ENCODE measurements around the gene ZNF219. TPM values are rescaled to one million over a fixed set of nuclear protein-coding genes. Genes with fewer than 3 reads are reported as not detected.

The ZNF219 gene
- total and polyA plus RNA-seq, 2 of the 13 experiments (the other 11 are each of a cell fraction or from before 2014, with no cell fraction given): 34.5 to 36.6 TPM

GRCh38 chr14:21042918-21043317, 55.5 kb downstream of the ZNF219 start (continued):
- TF ChIP-seq, protein P1, sequence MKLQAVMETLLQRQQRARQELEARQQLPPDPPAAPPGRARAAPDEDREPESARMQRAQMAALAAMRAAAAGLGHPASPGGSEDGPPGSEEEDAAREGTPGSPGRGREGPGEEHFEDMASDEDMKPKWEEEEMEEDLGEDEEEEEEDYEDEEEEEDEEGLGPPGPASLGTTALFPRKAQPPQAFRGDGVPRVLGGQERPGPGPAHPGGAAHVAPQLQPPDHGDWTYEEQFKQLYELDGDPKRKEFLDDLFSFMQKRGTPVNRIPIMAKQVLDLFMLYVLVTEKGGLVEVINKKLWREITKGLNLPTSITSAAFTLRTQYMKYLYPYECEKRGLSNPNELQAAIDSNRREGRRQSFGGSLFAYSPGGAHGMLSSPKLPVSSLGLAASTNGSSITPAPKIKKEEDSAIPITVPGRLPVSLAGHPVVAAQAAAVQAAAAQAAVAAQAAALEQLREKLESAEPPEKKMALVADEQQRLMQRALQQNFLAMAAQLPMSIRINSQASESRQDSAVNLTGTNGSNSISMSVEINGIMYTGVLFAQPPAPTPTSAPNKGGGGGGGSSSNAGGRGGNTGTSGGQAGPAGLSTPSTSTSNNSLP (IDR thresholded peaks at IDR 0.05; ENCODE audit: low read depth, low read length): no peak
- TF ChIP-seq AKNA (CRISPR knock-in tag; IDR thresholded peaks at IDR 0.05; ENCODE audit: borderline replicate concordance) (no peak), TARDBP (CRISPR knock-in tag; IDR thresholded peaks at IDR 0.05) (no peak), ZNF335 (CRISPR knock-in tag; IDR thresholded peaks at IDR 0.05) (no peak), SIN3A (IDR thresholded peaks at IDR 0.05; ENCODE audit: borderline replicate concordance, low read depth, low read length) (no peak), ZNF776 (CRISPR knock-in tag; IDR thresholded peaks at IDR 0.05) (no peak), WIZ (CRISPR knock-in tag; IDR thresholded peaks at IDR 0.05) (no peak), SMAD1 (CRISPR knock-in tag; IDR thresholded peaks at IDR 0.05; ENCODE audit: borderline replicate concordance, low read depth) (no peak), DNMT3B (CRISPR knock-in tag; conservative IDR thresholded peaks at IDR 0.05) (no peak), ATF7 (IDR thresholded peaks at IDR 0.05) (0 out of 2 replicates have a peak, but pooled peaks have one; percentile 39), ATF7 (CRISPR knock-in tag; IDR thresholded peaks at IDR 0.05) (no peak), RCOR2 (CRISPR knock-in tag; IDR thresholded peaks at IDR 0.05) (no peak), PITX1 (CRISPR knock-in tag; IDR thresholded peaks at IDR 0.05) (no peak), HNRNPLL (IDR thresholded peaks at IDR 0.05; ENCODE audit: low read depth, low read length, poor library complexity, severe bottlenecking) (no peak), ZMYM3 (CRISPR knock-in tag; IDR thresholded peaks at IDR 0.05) (no peak), TGIF2 (CRISPR knock-in tag; IDR thresholded peaks at IDR 0.05) (no peak), ZFX (CRISPR knock-in tag; IDR thresholded peaks at IDR 0.05; ENCODE audit: low read depth) (no peak), ATRX (CRISPR knock-in tag; IDR thresholded peaks at IDR 0.05; ENCODE audit: borderline replicate concordance) (no peak), SIX4 (CRISPR knock-in tag; IDR thresholded peaks at IDR 0.05) (no peak)
- TF ChIP-seq, protein P2, sequence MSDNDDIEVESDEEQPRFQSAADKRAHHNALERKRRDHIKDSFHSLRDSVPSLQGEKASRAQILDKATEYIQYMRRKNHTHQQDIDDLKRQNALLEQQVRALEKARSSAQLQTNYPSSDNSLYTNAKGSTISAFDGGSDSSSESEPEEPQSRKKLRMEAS (IDR thresholded peaks at IDR 0.05): peak; percentile 28; the same call in 1 of the 2 replicates
- TF ChIP-seq, protein P3, sequence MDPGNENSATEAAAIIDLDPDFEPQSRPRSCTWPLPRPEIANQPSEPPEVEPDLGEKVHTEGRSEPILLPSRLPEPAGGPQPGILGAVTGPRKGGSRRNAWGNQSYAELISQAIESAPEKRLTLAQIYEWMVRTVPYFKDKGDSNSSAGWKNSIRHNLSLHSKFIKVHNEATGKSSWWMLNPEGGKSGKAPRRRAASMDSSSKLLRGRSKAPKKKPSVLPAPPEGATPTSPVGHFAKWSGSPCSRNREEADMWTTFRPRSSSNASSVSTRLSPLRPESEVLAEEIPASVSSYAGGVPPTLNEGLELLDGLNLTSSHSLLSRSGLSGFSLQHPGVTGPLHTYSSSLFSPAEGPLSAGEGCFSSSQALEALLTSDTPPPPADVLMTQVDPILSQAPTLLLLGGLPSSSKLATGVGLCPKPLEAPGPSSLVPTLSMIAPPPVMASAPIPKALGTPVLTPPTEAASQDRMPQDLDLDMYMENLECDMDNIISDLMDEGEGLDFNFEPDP (CRISPR knock-in tag; conservative IDR thresholded peaks at IDR 0.05): no peak
- TF ChIP-seq, protein P4, sequence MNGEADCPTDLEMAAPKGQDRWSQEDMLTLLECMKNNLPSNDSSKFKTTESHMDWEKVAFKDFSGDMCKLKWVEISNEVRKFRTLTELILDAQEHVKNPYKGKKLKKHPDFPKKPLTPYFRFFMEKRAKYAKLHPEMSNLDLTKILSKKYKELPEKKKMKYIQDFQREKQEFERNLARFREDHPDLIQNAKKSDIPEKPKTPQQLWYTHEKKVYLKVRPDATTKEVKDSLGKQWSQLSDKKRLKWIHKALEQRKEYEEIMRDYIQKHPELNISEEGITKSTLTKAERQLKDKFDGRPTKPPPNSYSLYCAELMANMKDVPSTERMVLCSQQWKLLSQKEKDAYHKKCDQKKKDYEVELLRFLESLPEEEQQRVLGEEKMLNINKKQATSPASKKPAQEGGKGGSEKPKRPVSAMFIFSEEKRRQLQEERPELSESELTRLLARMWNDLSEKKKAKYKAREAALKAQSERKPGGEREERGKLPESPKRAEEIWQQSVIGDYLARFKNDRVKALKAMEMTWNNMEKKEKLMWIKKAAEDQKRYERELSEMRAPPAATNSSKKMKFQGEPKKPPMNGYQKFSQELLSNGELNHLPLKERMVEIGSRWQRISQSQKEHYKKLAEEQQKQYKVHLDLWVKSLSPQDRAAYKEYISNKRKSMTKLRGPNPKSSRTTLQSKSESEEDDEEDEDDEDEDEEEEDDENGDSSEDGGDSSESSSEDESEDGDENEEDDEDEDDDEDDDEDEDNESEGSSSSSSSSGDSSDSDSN (CRISPR knock-in tag; IDR thresholded peaks at IDR 0.05): 0 out of 2 replicates have a peak, but pooled peaks have one; percentile 12

Measured in HepG2 (cell line).